HEK293 (cell line): Measurements from ENCODE around the gene UBR1.
"Not testable (repeated sequence)": the region's sequence is repeated elsewhere in the genome, so short reads cannot be mapped to it uniquely, and the experiment has no call there.

Experiments
- CTCF ChIA-PET: fragments of 350-600 bp; formaldehyde crosslinking; extraction: SDS; loops from one replicate; lab custom pipeline; 2021; ENCODE audit warnings: antibody characterized with exemption; lab: Yijun Ruan, JAX
- POLR2A ChIA-PET: fragments of 300-600 bp; formaldehyde crosslinking; extraction: SDS; loops from one replicate; lab custom pipeline; 2020; ENCODE audit warnings: antibody characterized with exemption, inconsistent platforms; lab: Yijun Ruan, JAX
- H3K27ac ChIP-seq: fragments of 200-500 bp; sonication (Bioruptor generic); 2 replicates; pipeline ENCODE4 v1.5.1; 2014; ENCODE audit warnings: low read depth, low read length, control low read depth, inconsistent platforms; ENCODE audit errors: extremely low read depth
- H3K36me3 ChIP-seq, 2 experiments: fragments of 200-500 bp in 1 of 2; sonication (Bioruptor generic) in 1 of 2; 1 replicate in 1 of 2; 2 replicates in 1 of 2; pipeline ENCODE4 v1.5.1; 2014 to 2017; ENCODE audit warnings: inconsistent platforms in 2 of 2, low read length in 2 of 2; ENCODE audit not compliant: control insufficient read depth in 2 of 2, insufficient read depth in 1 of 2
- H3K4me1 ChIP-seq: fragments of 200-500 bp; sonication (Bioruptor generic); 2 replicates; pipeline ENCODE4 v1.5.1; 2014; ENCODE audit warnings: mild to moderate bottlenecking, low read length, inconsistent platforms; ENCODE audit not compliant: control insufficient read depth, insufficient read depth
- H3K4me3 ChIP-seq: 2 replicates; pipeline ENCODE4 v1.5.1; 2011; ENCODE audit warnings: low read depth, mild to moderate bottlenecking, control low read depth, low read length, moderate library complexity
- H3K9me3 ChIP-seq: fragments of 200-500 bp; sonication (Bioruptor generic); 2 replicates; pipeline ENCODE4 v1.5.1; 2014; ENCODE audit warnings: low read depth, low read length, inconsistent platforms; ENCODE audit not compliant: control insufficient read depth, insufficient read depth
- GLIS1 ChIP-seq: fragments of 450-650 bp; formaldehyde crosslinking; IDR thresholded peaks from 2 replicates; pipeline ENCODE4 v1.5.1; 2016; ENCODE audit warnings: missing biosample characterization, missing genetic modification characterization
- PBX3 ChIP-seq: sonication (generic); formaldehyde crosslinking; IDR thresholded peaks from 2 replicates; pipeline ENCODE4 v1.8.1; 2022; ENCODE audit warnings: mild to moderate bottlenecking, moderate library complexity, missing genetic modification reagents
- SETDB1 ChIP-seq: IDR thresholded peaks from one replicate; pipeline ENCODE4 v1.6.1; 2017; ENCODE audit warnings: mild to moderate bottlenecking, low read length, moderate library complexity, mixed read lengths; ENCODE audit not compliant: insufficient read length
- TCF7L2 ChIP-seq: IDR thresholded peaks from 2 replicates; pipeline ENCODE4 v1.6.1; 2011; ENCODE audit warnings: low read depth, mild to moderate bottlenecking, inconsistent platforms, low read length, moderate library complexity, borderline replicate concordance
- ZBTB8A ChIP-seq: fragments of 450-650 bp; formaldehyde crosslinking; IDR thresholded peaks from 2 replicates; pipeline ENCODE4 v1.5.1; 2016; ENCODE audit warnings: missing biosample characterization, missing genetic modification characterization
- ZNF175 ChIP-seq: fragments of 450-650 bp; formaldehyde crosslinking; IDR thresholded peaks from 2 replicates; pipeline ENCODE4 v1.5.1; 2016; ENCODE audit warnings: missing biosample characterization, missing genetic modification characterization
- ZNF26 ChIP-seq: fragments of 450-650 bp; formaldehyde crosslinking; IDR thresholded peaks from 2 replicates; pipeline ENCODE4 v1.5.1; 2016; ENCODE audit warnings: missing biosample characterization, missing genetic modification characterization
- ZNF558 ChIP-seq: fragments of 450-650 bp; formaldehyde crosslinking; IDR thresholded peaks from 2 replicates; pipeline ENCODE4 v1.5.1; 2016; ENCODE audit warnings: missing biosample characterization, missing genetic modification characterization

The UBR1 gene

GRCh38 chr15:42903388-42904324 lies 202.2 kb downstream of the UBR1 start:
- Histone ChIP-seq H3K27ac (no peak overlapping the region), H3K4me3 (no peak overlapping the region), H3K4me1 (no peaks in the 10 kb centered on the region), H3K9me3 (no peaks in the 10 kb centered on the region), H3K36me3 (no peaks in the 10 kb centered on the region)
- POLR2A ChIA-PET = no interaction called here
- CTCF ChIA-PET = no interaction called here
- TF ChIP-seq SETDB1 = no peak
- TF ChIP-seq ZNF558 (tag by site-specific recombination) = no peak
- no peak for TF ChIP-seq ZNF26 (tag by site-specific recombination)
- no peak for TF ChIP-seq ZBTB8A (tag by site-specific recombination)
- no peak for TF ChIP-seq GLIS1 (tag by site-specific recombination)
- no peak for TF ChIP-seq TCF7L2
- no peak for TF ChIP-seq ZNF175 (tag by site-specific recombination)
- TF ChIP-seq PBX3 = no peak

- POLR2A ChIA-PET, H3K36me3 ChIP-seq: not testable (repeated sequence)
Observed at GRCh38 chr15:42893911-42894310, 211.9 kb downstream of the UBR1 start.

More at GRCh38 chr15:42893911-42894310, 211.9 kb downstream of the UBR1 start:
- H3K9me3 ChIP-seq, H3K4me3 ChIP-seq, H3K4me1 ChIP-seq, CTCF ChIA-PET, H3K27ac ChIP-seq: not testable (repeated sequence)
